IMR-90 (cell line): ENCODE data around the gene COL23A1. TPM values are rescaled to one million over a fixed set of nuclear protein-coding genes. Genes with fewer than 3 reads are reported as not detected.

Experiments used
- ATAC-seq: fragments of 200-7000 bp; cut with Tn5 transposase; 2 replicates; pipeline ENCODE4 v1.9.1; 2020; ENCODE audit warnings: low read depth, mild to moderate bottlenecking, moderate library complexity
- BruUV-seq: library from RNA; stranded (reverse); fragments of 400-500 nt; replicated peaks from 2 replicates; lab custom pipeline; 2021; lab: Mats Ljungman, UMichigan
- CTCF ChIA-PET: fragments of 300-600 bp; formaldehyde crosslinking; extraction: SDS; loops from one replicate; lab custom pipeline; 2021; ENCODE audit warnings: antibody characterized with exemption; lab: Yijun Ruan, JAX
- POLR2A ChIA-PET: fragments of 300-600 bp; sonication (Branson Sonifier 250); formaldehyde crosslinking; loops from one replicate; lab custom pipeline; 2022; ENCODE audit warnings: antibody characterized with exemption; ENCODE audit not compliant: unreplicated experiment; lab: Charles Lee
- DNase-seq: peaks from one replicate; pipeline ENCODE4 v3.0.0; 2013
- H2AFZ ChIP-seq: replicated peaks from 2 replicates; pipeline ENCODE3; 2013; ENCODE audit warnings: low read length, mild to moderate bottlenecking; ENCODE audit not compliant: poor library complexity
- H2AK5ac ChIP-seq: 2 replicates; pipeline ENCODE4 v1.6.1; 2013; ENCODE audit warnings: low read depth, low read length, inconsistent platforms
- H2AK9ac ChIP-seq: replicated peaks from 2 replicates; pipeline ENCODE3; 2013; ENCODE audit warnings: mild to moderate bottlenecking, low read depth, low read length, moderate library complexity; ENCODE audit not compliant: poor library complexity
- H2BK120ac ChIP-seq: 2 replicates; pipeline ENCODE4 v1.6.1; 2013; ENCODE audit warnings: low read depth, low read length, inconsistent platforms
- H2BK15ac ChIP-seq: 3 replicates; pipeline ENCODE4 v1.6.1; 2013; ENCODE audit warnings: low read depth, low read length, inconsistent platforms
- H2BK20ac ChIP-seq: 2 replicates; pipeline ENCODE4 v1.6.1; 2013; ENCODE audit warnings: low read depth, mild to moderate bottlenecking, inconsistent platforms, low read length, moderate library complexity
- H2BK5ac ChIP-seq: 2 replicates; pipeline ENCODE4 v1.6.1; 2013; ENCODE audit warnings: mild to moderate bottlenecking, low read depth, low read length, inconsistent platforms; ENCODE audit not compliant: poor library complexity, severe bottlenecking
- H3K14ac ChIP-seq: replicated peaks from 2 replicates; pipeline ENCODE4 v1.6.1; 2013; ENCODE audit warnings: low read depth, low read length, inconsistent platforms
- H3K18ac ChIP-seq: 2 replicates; pipeline ENCODE4 v1.6.1; 2013; ENCODE audit warnings: low read depth, low read length, control low read depth
- H3K23ac ChIP-seq: 2 replicates; pipeline ENCODE4 v1.6.1; 2013; ENCODE audit warnings: low read depth, low read length, inconsistent platforms
- H3K27ac ChIP-seq: 2 replicates; pipeline ENCODE4 v1.5.1; 2013; ENCODE audit warnings: mild to moderate bottlenecking, control low read depth, low read length; ENCODE audit not compliant: insufficient read depth
- H3K27me3 ChIP-seq: 2 replicates; pipeline ENCODE4 v1.6.1; 2013; ENCODE audit warnings: low read length; ENCODE audit not compliant: control insufficient read depth, insufficient read depth
- H3K36me3 ChIP-seq: 2 replicates; pipeline ENCODE4 v1.6.1; 2013; ENCODE audit warnings: low read length, mixed read lengths; ENCODE audit not compliant: control insufficient read depth, insufficient read depth
- H3K4ac ChIP-seq: 2 replicates; pipeline ENCODE4 v1.6.1; 2013; ENCODE audit warnings: low read depth, low read length, inconsistent platforms
- H3K4me1 ChIP-seq: 2 replicates; pipeline ENCODE4 v1.6.1; 2013; ENCODE audit warnings: low read length, mixed read lengths; ENCODE audit not compliant: control insufficient read depth, insufficient read depth
- H3K4me2 ChIP-seq: 2 replicates; pipeline ENCODE4 v1.6.1; 2013; ENCODE audit warnings: low read depth, mild to moderate bottlenecking, control low read depth, low read length, moderate library complexity
- H3K4me3 ChIP-seq: 2 replicates; pipeline ENCODE4 v1.5.1; 2013; ENCODE audit warnings: low read depth, mild to moderate bottlenecking, control low read depth, low read length, moderate library complexity; ENCODE audit not compliant: insufficient read depth
- H3K56ac ChIP-seq: 2 replicates; pipeline ENCODE4 v1.6.1; 2013; ENCODE audit warnings: low read length, inconsistent platforms; ENCODE audit not compliant: insufficient read depth; ENCODE audit errors: extremely low read depth
- H3K79me1 ChIP-seq, 2 experiments: 2 replicates each; pipeline ENCODE4 v1.6.1; 2013; ENCODE audit warnings: low read length in 2 of 2, inconsistent platforms in 1 of 2, low read depth in 1 of 2
- H3K9ac ChIP-seq: 2 replicates; pipeline ENCODE4 v1.6.1; 2013; ENCODE audit warnings: low read depth, low read length, control low read depth
- H3K9me1 ChIP-seq: 2 replicates; pipeline ENCODE4 v1.6.1; 2013; ENCODE audit warnings: low read length, inconsistent platforms; ENCODE audit not compliant: insufficient read depth
- H3K9me3 ChIP-seq: 2 replicates; pipeline ENCODE4 v1.6.1; 2013; ENCODE audit warnings: low read length; ENCODE audit not compliant: control insufficient read depth, insufficient read depth
- H4K20me1 ChIP-seq: 2 replicates; pipeline ENCODE4 v1.6.1; 2013; ENCODE audit warnings: low read length, inconsistent platforms; ENCODE audit not compliant: insufficient read depth
- H4K5ac ChIP-seq: 2 replicates; pipeline ENCODE4 v1.6.1; 2013; ENCODE audit warnings: mild to moderate bottlenecking, low read depth, low read length, control low read depth
- H4K8ac ChIP-seq, 2 experiments: 2 replicates each; pipeline ENCODE4 v1.6.1; 2013; ENCODE audit warnings: low read depth in 2 of 2, low read length in 2 of 2, control low read depth in 1 of 2, inconsistent platforms in 1 of 2
- H4K91ac ChIP-seq: 2 replicates; pipeline ENCODE4 v1.6.1; 2013; ENCODE audit warnings: low read depth, low read length, inconsistent platforms; ENCODE audit not compliant: insufficient read depth
- NFE2L2 ChIP-seq: fragments of 150-350 bp; IDR thresholded peaks from 2 replicates; pipeline ENCODE4 v1.6.1; 2016; ENCODE audit warnings: low read depth, mild to moderate bottlenecking, low read length
- WGBS, 2 experiments: methylation state at CpG; one replicate each; pipeline versions ENCODE4 v1.1.5 to v1.1.7; 2013; ENCODE audit warnings: missing lambda C conversion rate in 2 of 2; ENCODE audit not compliant: insufficient read length in 1 of 2; ENCODE audit errors: extremely low coverage in 2 of 2; 5-methylcytosine and 5-hydroxymethylcytosine counted together
- dilution Hi-C: fragments of 300-500 bp; cut with HindIII; formaldehyde crosslinking; loops from one replicate; pipeline ENCODE4 v1.14.3; 2018; ENCODE audit warnings: low sequenced_read_pairs; ENCODE audit not compliant: unreplicated experiment
- in situ Hi-C: fragments of 300-500 bp; cut with MboI; formaldehyde crosslinking; loops from 3 replicates; pipeline ENCODE4 v1.14.3; 2019; ENCODE audit warnings: low sequenced_read_pairs, inconsistent platforms, mixed read lengths
- intact Hi-C: fragments of 100-400 bp; cut with micrococcal nuclease; formaldehyde crosslinking; loops from 2 replicates; pipeline ENCODE4 v1.10.0; 2022
- polyA plus RNA-seq, 3 experiments: library from polyadenylated mRNA; depleted of rRNA; stranded (reverse); fragments of >200 nt; gene quantifications; 2 replicates each; pipeline ENCODE4 v1.2.3, GENCODE V29; 2012; ENCODE audit warnings: low replicate concordance in 1 of 3
- total RNA-seq: library from RNA; depleted of rRNA; stranded (reverse); fragments of >200 nt; gene quantifications from 2 replicates; pipeline ENCODE4 v1.2.3, GENCODE V29; 2012

The COL23A1 gene
- total and polyA plus RNA-seq, 2 of the 4 experiments (the other 2 are of a cell fraction) = not detected

DNA sequence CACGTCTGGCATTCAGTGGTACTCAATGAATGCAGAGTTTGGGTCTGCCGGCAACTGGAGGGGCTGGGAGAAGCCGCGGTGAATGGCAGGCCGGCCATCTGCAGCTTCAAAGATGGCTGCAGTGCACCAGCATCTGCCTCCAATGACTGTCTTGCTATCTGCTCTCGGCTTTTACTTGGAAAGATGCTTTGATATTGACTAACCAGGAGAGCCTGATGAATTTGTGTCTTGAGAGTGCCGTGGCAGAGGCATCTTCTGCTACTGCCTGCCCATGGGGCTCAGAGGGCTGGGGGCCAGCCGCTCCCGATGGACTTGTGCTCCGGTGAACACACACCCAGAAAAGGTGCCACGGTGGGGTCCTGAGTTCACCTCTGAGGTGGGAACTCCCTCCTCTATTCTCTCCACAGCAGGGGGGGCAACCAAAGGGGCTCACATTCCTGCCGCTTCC lies 164.5 kb downstream of the COL23A1 start:
- POLR2A ChIA-PET = no interaction called here
- H4K5ac ChIP-seq = no peak overlapping the region
- intact Hi-C loops = no loop called here
- WGBS, 2 experiments = 86% methylated on average over 5 of the region's 12 CpGs; no CpG with 5 or more reads in 1 of the 2 experiments
- H2AK9ac ChIP-seq = no peak overlapping the region
- no peak overlapping the region for H2BK15ac ChIP-seq
- H3K9ac ChIP-seq = no peak overlapping the region
- H3K23ac ChIP-seq = no peak overlapping the region
- CTCF ChIA-PET = no interaction called here
- ATAC-seq (no peak), DNase-seq (no peak)
- no peak overlapping the region for H4K8ac ChIP-seq
- no peak overlapping the region for H2BK5ac ChIP-seq
- H3K9me1 ChIP-seq = no peaks in the 10 kb centered on the region
- H3K79me1 ChIP-seq = no peaks in the 10 kb centered on the region
- dilution Hi-C loops = no loop called here
- no peak overlapping the region for H3K4me3 ChIP-seq
- H3K9me3 ChIP-seq = peaks cover 16% of the 10 kb centered on the region
- TF ChIP-seq NFE2L2 = no peak
- no peak overlapping the region for H3K56ac ChIP-seq
- no peak overlapping the region for H3K18ac ChIP-seq
- H3K4ac ChIP-seq = no peak overlapping the region
- in situ Hi-C loops = no loop called here
- no peak overlapping the region for H2AFZ ChIP-seq
- no peak overlapping the region for H3K27ac ChIP-seq
- no peak overlapping the region for H2BK20ac ChIP-seq
- no peak overlapping the region for H3K4me2 ChIP-seq
- no peaks in the 10 kb centered on the region for H3K36me3 ChIP-seq
- H3K4me1 ChIP-seq = no peaks in the 10 kb centered on the region
- no peak overlapping the region for H2BK120ac ChIP-seq
- H4K20me1 ChIP-seq = no peaks in the 10 kb centered on the region
- no peak overlapping the region for H3K14ac ChIP-seq
- H3K27me3 ChIP-seq = no peaks in the 10 kb centered on the region
- no peak overlapping the region for H2AK5ac ChIP-seq
- BruUV-seq = no TSS peak
- H4K91ac ChIP-seq = no peak overlapping the region
